ENCODE results near the gene RHBDF2. TPM values are rescaled to one million over a fixed set of nuclear protein-coding genes. Genes with fewer than 3 reads are reported as not detected.

Gene RHBDF2
- total RNA-seq, 6 experiments from 2014 or later, result 7.1 to 18.6 (median 11.0) TPM

DNA sequence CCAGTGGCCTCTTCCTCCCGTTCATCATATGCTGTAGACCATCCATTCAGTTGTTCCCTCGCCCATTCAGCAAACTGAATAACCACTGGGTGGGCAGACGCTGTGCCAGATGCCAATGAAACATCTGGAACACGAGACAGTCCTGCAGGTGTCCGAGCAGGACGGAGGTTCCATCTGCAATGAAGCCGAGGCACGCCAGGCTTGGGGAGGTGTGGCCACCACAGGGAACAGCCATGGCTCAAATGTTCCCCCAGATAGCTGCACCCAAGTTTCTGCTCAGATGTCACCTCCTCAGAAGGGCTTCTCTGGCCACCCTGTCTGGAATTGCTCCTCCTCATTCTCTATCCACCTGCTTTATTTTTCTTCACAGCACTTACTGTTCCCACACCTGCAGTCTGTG, 78.8 kb downstream of the RHBDF2 start:
- Histone ChIP-seq H3K4me3 (no peak overlapping the region), H3K27me3 (no peaks in the 10 kb centered on the region), H3K4me1 (peaks cover 0 to under 1% (median 0%) of the 10 kb centered on the region in 4 donors), H3K9me3 (no peaks in the 10 kb centered on the region), H3K27ac (no peak overlapping the region), H3K36me3 (no peaks in the 10 kb centered on the region)
- no peak for ATAC-seq
- 100% methylated on average over 3 of the region's 8 CpGs for WGBS (ENCODE audit: insufficient coverage, low coverage, low lambda C conversion rate, missing lambda C conversion rate)
- no peak for DNase-seq
- TF ChIP-seq POLR2A (IDR thresholded peaks at IDR 0.05), result no peak
- TF ChIP-seq, protein P1, sequence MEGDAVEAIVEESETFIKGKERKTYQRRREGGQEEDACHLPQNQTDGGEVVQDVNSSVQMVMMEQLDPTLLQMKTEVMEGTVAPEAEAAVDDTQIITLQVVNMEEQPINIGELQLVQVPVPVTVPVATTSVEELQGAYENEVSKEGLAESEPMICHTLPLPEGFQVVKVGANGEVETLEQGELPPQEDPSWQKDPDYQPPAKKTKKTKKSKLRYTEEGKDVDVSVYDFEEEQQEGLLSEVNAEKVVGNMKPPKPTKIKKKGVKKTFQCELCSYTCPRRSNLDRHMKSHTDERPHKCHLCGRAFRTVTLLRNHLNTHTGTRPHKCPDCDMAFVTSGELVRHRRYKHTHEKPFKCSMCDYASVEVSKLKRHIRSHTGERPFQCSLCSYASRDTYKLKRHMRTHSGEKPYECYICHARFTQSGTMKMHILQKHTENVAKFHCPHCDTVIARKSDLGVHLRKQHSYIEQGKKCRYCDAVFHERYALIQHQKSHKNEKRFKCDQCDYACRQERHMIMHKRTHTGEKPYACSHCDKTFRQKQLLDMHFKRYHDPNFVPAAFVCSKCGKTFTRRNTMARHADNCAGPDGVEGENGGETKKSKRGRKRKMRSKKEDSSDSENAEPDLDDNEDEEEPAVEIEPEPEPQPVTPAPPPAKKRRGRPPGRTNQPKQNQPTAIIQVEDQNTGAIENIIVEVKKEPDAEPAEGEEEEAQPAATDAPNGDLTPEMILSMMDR (IDR thresholded peaks at IDR 0.05), result no peak
- intact Hi-C loops (cut with DNase I), result no loop called here

DNA sequence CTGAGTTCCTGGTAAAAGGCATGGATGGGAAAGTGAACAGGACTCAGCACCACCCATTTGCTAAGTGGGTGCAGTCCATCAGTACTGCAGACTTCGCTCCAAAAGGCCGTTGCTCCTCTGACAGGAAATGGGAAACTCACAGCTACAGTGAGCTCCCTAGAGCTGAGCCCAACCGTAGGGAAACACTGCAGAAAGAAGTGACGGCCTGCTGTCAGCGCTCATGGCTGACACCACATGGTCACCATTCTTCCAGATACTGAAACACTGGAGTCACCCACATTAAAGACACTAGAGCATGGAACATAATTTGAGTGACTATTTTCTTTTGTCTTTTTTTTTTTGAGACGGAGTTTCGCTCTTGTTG, 80.2 kb downstream of the RHBDF2 start:
- 81% methylated on average over 6 of the region's 7 CpGs for WGBS (ENCODE audit: insufficient coverage, low coverage, low lambda C conversion rate, missing lambda C conversion rate)
- TF ChIP-seq, protein P1 (IDR thresholded peaks at IDR 0.05), result no peak
- no peak for TF ChIP-seq POLR2A (IDR thresholded peaks at IDR 0.05)
- Histone ChIP-seq H3K27ac (no peak overlapping the region), H3K4me3 (no peak overlapping the region), H3K27me3 (no peaks in the 10 kb centered on the region), H3K9me3 (no peaks in the 10 kb centered on the region), H3K36me3 (no peaks in the 10 kb centered on the region), H3K4me1 (no peaks in the 10 kb centered on the region)
- DNase-seq, result no peak
- intact Hi-C loops (cut with DNase I), result no loop called here
- peak; percentile 33 to 46 (median 39) for ATAC-seq

Other genes starting within 250 kb of the RHBDF2 start
- 10 to 100 TPM in 4 of 6 experiments, 1 to 10 TPM in 2; 7.3 to 17.9 (median 14.5) TPM for gene UBALD2, start 236.1 kb downstream of the RHBDF2 start, total RNA-seq
- gene QRICH2, start 193.1 kb downstream of the RHBDF2 start, total RNA-seq, result 1 to 10 TPM in 4 of 6 experiments, under 1 TPM in 2; 0.43 to 2.2 (median 1.5) TPM
- 10 to 100 TPM; 39.3 to 55.6 (median 45.1) TPM for gene PRPSAP1, start 147.5 kb downstream of the RHBDF2 start, total RNA-seq
- 1 to 10 TPM in 4 of 6 experiments, under 1 TPM in 2; 0.35 to 2.6 (median 1.5) TPM for gene SPHK1, start 116.8 kb downstream of the RHBDF2 start, total RNA-seq
- gene UBE2O, start 48.3 kb downstream of the RHBDF2 start, total RNA-seq, result 10 to 100 TPM in 5 of 6 experiments, 1 to 10 TPM in 1; 10.0 to 12.9 (median 12.0) TPM
- gene AANAT, start 33.8 kb downstream of the RHBDF2 start, total RNA-seq, result not detected
- 1 to 10 TPM; 1.8 to 4.1 (median 3.1) TPM for gene CYGB, start 36.3 kb upstream of the RHBDF2 start, total RNA-seq
- gene PRCD, start 38.6 kb upstream of the RHBDF2 start, total RNA-seq, result 1 to 10 TPM in 1 of 6 experiments, under 1 TPM in 2, not detected in 3; 0.12 to 1.3 (median 0.22) TPM
- gene ST6GALNAC2, start 84.4 kb upstream of the RHBDF2 start, total RNA-seq, result 1 to 10 TPM in 5 of 6 experiments, under 1 TPM in 1; 0.81 to 5.0 (median 2.3) TPM
- gene ST6GALNAC1, start 142.3 kb upstream of the RHBDF2 start, total RNA-seq, result 1 to 10 TPM in 1 of 6 experiments, under 1 TPM in 2, not detected in 3; 0.42 to 1.4 (median 0.62) TPM
- gene MXRA7, start 209.5 kb upstream of the RHBDF2 start, total RNA-seq, result 10 to 100 TPM in 5 of 6 experiments, 1 to 10 TPM in 1; 7.7 to 25.4 (median 15.3) TPM
- gene JMJD6, start 225.2 kb upstream of the RHBDF2 start, total RNA-seq, result 10 to 100 TPM in 5 of 6 experiments, 1 to 10 TPM in 1; 10.0 to 15.8 (median 11.1) TPM
- 10 to 100 TPM; 16.0 to 25.0 (median 18.7) TPM for gene METTL23, start 225.4 kb upstream of the RHBDF2 start, total RNA-seq
- 100 to 1,000 TPM in 1 of 6 experiments, 10 to 100 TPM in 5; 62.4 to 106 (median 86.0) TPM for gene SRSF2, start 235.9 kb upstream of the RHBDF2 start, total RNA-seq
- gene MFSD11, start 236.7 kb upstream of the RHBDF2 start, total RNA-seq, result 10 to 100 TPM in 5 of 6 experiments, 1 to 10 TPM in 1; 8.5 to 16.3 (median 15.3) TPM